Smooth muscle cell (in vitro differentiated cells): ENCODE data around the gene RNF145. TPM values are rescaled to one million over a fixed set of nuclear protein-coding genes. Genes with fewer than 3 reads are reported as not detected.
"Not testable (repeated sequence)": the region's sequence is repeated elsewhere in the genome, so short reads cannot be mapped to it uniquely, and the experiment has no call there.

Source experiments
- DNase-seq: peaks from one replicate; lab custom pipeline; 2025; ENCODE audit not compliant: unreplicated experiment; lab: John Stamatoyannopoulos, UW
- H2AFZ ChIP-seq: fragments of 200-600 bp; sonication (generic); 2 replicates; pipeline ENCODE4 v1.6.0; 2016; ENCODE audit warnings: antibody characterized with exemption, low read depth, mild to moderate bottlenecking
- H3F3A ChIP-seq: fragments of 200-600 bp; sonication (generic); 2 replicates; pipeline ENCODE4 v1.6.0; 2017; ENCODE audit warnings: antibody characterized with exemption, low read depth
- H3K27ac ChIP-seq: fragments of 200-600 bp; sonication (generic); 2 replicates; pipeline ENCODE4 v1.5.1; 2016; ENCODE audit warnings: low read depth, mild to moderate bottlenecking
- H3K27me3 ChIP-seq: fragments of 200-600 bp; sonication (generic); 2 replicates; pipeline ENCODE4 v1.6.1; 2016; ENCODE audit warnings: low read depth, mild to moderate bottlenecking
- H3K36me3 ChIP-seq: fragments of 200-600 bp; sonication (generic); 2 replicates; pipeline ENCODE4 v1.5.1; 2016; ENCODE audit warnings: low read depth
- H3K4me1 ChIP-seq: fragments of 200-600 bp; sonication (generic); 2 replicates; pipeline ENCODE4 v1.5.1; 2016; ENCODE audit warnings: low read depth
- H3K4me2 ChIP-seq: fragments of 200-600 bp; sonication (generic); 2 replicates; pipeline ENCODE4 v1.6.0; 2016; ENCODE audit warnings: mild to moderate bottlenecking
- H3K4me3 ChIP-seq: fragments of 200-600 bp; sonication (generic); 2 replicates; pipeline ENCODE4 v1.5.1; 2016; ENCODE audit warnings: mild to moderate bottlenecking
- H3K79me2 ChIP-seq: fragments of 200-600 bp; sonication (generic); 2 replicates; pipeline ENCODE4 v1.6.0; 2016; ENCODE audit warnings: low read depth, mild to moderate bottlenecking
- H3K9ac ChIP-seq: fragments of 200-600 bp; sonication (generic); 2 replicates; pipeline ENCODE4 v1.6.0; 2016; ENCODE audit warnings: low read depth
- H3K9me3 ChIP-seq: fragments of 200-600 bp; sonication (generic); replicated peaks from 2 replicates; pipeline ENCODE4 v1.5.1; 2016; ENCODE audit warnings: low read depth
- H4K20me1 ChIP-seq: fragments of 200-600 bp; sonication (generic); 2 replicates; pipeline ENCODE4 v1.6.0; 2016; ENCODE audit warnings: low read depth
- CTCF ChIP-seq: fragments of 200-600 bp; sonication (generic); IDR thresholded peaks from 2 replicates; pipeline ENCODE4 v1.5.1; 2017; ENCODE audit warnings: borderline replicate concordance, mild to moderate bottlenecking, antibody characterized with exemption; ENCODE audit not compliant: insufficient read depth, poor library complexity, severe bottlenecking
- WGBS: methylation state at CpG from one replicate; pipeline ENCODE4 v1.1.7; 2016; ENCODE audit warnings: low lambda C conversion rate; 5-methylcytosine and 5-hydroxymethylcytosine counted together
- polyA plus RNA-seq: library from polyadenylated mRNA; unstranded; fragments of >200 nt; fragmentation: Nextera tagmentation; extraction: Ambion mirVana; gene quantifications from 2 replicates; pipeline ENCODE4 v1.2.1, GENCODE V29; 2016
- total RNA-seq: library from RNA; depleted of rRNA; stranded (reverse); fragments of >200 nt; gene quantifications from 2 replicates; pipeline ENCODE4 v1.2.3, GENCODE V29; 2014

RNF145 gene
- total and polyA plus RNA-seq, 2 experiments from 2014 or later: 24.3 to 74.3 TPM

- no peak for DNase-seq
- Histone ChIP-seq H3K27ac (peak overlapping the region; percentile 66), H3F3A (peaks cover 32% of the 10 kb centered on the region), H3K4me1 (peaks cover 13% of the 10 kb centered on the region), H3K36me3 (no peaks in the 10 kb centered on the region), H3K4me3 (no peak overlapping the region), H3K27me3 (no peaks in the 10 kb centered on the region), H3K9me3 (no peaks in the 10 kb centered on the region), H4K20me1 (peaks cover 29% of the 10 kb centered on the region), H2AFZ (no peak overlapping the region), H3K4me2 (no peak overlapping the region), H3K9ac (no peak overlapping the region), H3K79me2 (peaks cover 13% of the 10 kb centered on the region)
- 80% methylated on average over 9 of the region's 9 CpGs for WGBS
- no peak for TF ChIP-seq CTCF
These were observed 47.8 kb downstream of the RNF145 start for GRCh38 chr5:159161361-159162214.

- not testable (repeated sequence) for H3K79me2 ChIP-seq, DNase-seq, H3K9me3 ChIP-seq, H3K4me1 ChIP-seq, H2AFZ ChIP-seq, H3K4me2 ChIP-seq, H3K36me3 ChIP-seq, H3K4me3 ChIP-seq, H3K9ac ChIP-seq, H3K27me3 ChIP-seq
- H3F3A ChIP-seq: peaks cover 32% of the 10 kb centered on the region
- H4K20me1 ChIP-seq: peaks cover 43% of the 10 kb centered on the region
- H3K27ac ChIP-seq: peak overlapping the region; percentile 66
- WGBS: 56% methylated on average over 4 of the region's 4 CpGs
These were observed 50.7 kb downstream of the RNF145 start for GRCh38 chr5:159158553-159159091.

GRCh38 chr5:159157552-159157951 is 51.8 kb downstream of the RNF145 start:
- Histone ChIP-seq H3F3A (peaks cover 28% of the 10 kb centered on the region), H3K4me3 (no peak overlapping the region), H3K9me3 (no peaks in the 10 kb centered on the region), H2AFZ (no peak overlapping the region), H3K4me2 (no peak overlapping the region), H3K79me2 (peaks cover 10% of the 10 kb centered on the region), H3K27ac (peak overlapping the region; percentile 23), H3K4me1 (no peaks in the 10 kb centered on the region), H3K9ac (no peak overlapping the region), H3K27me3 (no peaks in the 10 kb centered on the region), H4K20me1 (peaks cover 36% of the 10 kb centered on the region), H3K36me3 (no peaks in the 10 kb centered on the region)
- DNase-seq: no peak
- no peak for TF ChIP-seq CTCF
- 96% methylated on average over 1 of the region's 1 CpG for WGBS

GRCh38 chr5:159156426-159157238 is 52.7 kb downstream of the RNF145 start:
- Histone ChIP-seq H3K36me3 (no peaks in the 10 kb centered on the region), H3F3A (peaks cover 27% of the 10 kb centered on the region), H3K9ac (no peak overlapping the region), H4K20me1 (peaks cover 36% of the 10 kb centered on the region), H3K9me3 (no peaks in the 10 kb centered on the region), H3K27me3 (no peaks in the 10 kb centered on the region), H3K4me1 (no peaks in the 10 kb centered on the region), H3K79me2 (peaks cover 10% of the 10 kb centered on the region), H3K27ac (peak overlapping the region; percentile 23), H2AFZ (no peak overlapping the region), H3K4me3 (no peak overlapping the region), H3K4me2 (no peak overlapping the region)
- TF ChIP-seq CTCF: peak; percentile 89
- 54% methylated on average over 6 of the region's 6 CpGs for WGBS
- no peak for DNase-seq
